Measurements from ENCODE around the gene KNDC1. TPM values are rescaled to one million over a fixed set of nuclear protein-coding genes. Genes with fewer than 3 reads are reported as not detected.

The KNDC1 gene
- total RNA-seq, 4 donors from 2014 or later, result 2.1 to 9.3 (median 3.5) TPM

DNA sequence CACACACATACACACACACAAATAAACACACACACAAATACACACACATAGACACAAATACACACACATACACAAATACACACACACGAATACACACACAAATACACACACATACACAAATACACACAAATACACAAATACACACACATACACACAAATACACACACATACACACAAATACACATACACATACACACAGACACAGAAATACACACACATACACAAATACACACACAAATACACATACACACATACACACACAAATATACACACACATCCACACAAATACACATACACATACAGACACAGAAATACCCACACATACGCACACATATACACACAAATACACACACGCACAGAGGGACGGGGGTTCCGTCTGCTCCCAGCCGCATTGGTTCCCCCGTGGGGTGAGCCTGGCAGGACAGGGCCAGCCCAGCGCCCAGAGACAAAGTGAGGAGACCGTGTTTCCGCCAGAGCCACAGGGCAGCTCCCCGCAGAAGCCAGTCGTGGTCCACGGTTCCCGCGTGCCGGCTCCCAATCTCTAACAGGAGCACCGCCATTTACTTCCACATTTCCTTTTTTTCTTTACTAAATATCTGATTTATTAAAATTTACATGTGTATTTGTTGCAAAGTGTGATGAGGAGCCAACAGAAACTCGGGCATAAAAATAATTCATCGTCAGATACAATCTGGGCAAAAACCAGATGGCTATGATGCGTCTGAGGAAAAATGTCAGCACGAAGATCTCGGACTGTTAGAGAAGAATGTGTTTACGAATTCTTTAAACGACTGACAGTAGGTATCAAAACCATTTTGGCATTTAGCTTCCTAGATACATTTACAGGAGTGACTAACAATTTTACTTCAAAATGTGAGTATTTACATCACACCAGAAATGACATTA is 3.1 kb upstream of the KNDC1 start:
- no peaks in the 10 kb centered on the region for H3K27me3 ChIP-seq
- H3K4me3 ChIP-seq (replicated peaks in 1 of 3), result no peak overlapping the region
- H3K36me3 ChIP-seq, result no peaks in the 10 kb centered on the region
- no peak overlapping the region for H3K27ac ChIP-seq
- 81 to 84% methylated on average over 24 of the region's 24 CpGs for WGBS, 2 donors
- TF ChIP-seq, protein P1, sequence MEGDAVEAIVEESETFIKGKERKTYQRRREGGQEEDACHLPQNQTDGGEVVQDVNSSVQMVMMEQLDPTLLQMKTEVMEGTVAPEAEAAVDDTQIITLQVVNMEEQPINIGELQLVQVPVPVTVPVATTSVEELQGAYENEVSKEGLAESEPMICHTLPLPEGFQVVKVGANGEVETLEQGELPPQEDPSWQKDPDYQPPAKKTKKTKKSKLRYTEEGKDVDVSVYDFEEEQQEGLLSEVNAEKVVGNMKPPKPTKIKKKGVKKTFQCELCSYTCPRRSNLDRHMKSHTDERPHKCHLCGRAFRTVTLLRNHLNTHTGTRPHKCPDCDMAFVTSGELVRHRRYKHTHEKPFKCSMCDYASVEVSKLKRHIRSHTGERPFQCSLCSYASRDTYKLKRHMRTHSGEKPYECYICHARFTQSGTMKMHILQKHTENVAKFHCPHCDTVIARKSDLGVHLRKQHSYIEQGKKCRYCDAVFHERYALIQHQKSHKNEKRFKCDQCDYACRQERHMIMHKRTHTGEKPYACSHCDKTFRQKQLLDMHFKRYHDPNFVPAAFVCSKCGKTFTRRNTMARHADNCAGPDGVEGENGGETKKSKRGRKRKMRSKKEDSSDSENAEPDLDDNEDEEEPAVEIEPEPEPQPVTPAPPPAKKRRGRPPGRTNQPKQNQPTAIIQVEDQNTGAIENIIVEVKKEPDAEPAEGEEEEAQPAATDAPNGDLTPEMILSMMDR (IDR thresholded peaks at IDR 0.05), result no peak
- no peak for TF ChIP-seq POLR2A (IDR thresholded peaks at IDR 0.05)
- DNase-seq, result no peak
- H3K4me1 ChIP-seq, result peaks cover 9 to 21% of the 10 kb centered on the region in 2 donors
- intact Hi-C loops (cut with DNase I), result no loop called here
- no peaks in the 10 kb centered on the region for H3K9me3 ChIP-seq

DNA sequence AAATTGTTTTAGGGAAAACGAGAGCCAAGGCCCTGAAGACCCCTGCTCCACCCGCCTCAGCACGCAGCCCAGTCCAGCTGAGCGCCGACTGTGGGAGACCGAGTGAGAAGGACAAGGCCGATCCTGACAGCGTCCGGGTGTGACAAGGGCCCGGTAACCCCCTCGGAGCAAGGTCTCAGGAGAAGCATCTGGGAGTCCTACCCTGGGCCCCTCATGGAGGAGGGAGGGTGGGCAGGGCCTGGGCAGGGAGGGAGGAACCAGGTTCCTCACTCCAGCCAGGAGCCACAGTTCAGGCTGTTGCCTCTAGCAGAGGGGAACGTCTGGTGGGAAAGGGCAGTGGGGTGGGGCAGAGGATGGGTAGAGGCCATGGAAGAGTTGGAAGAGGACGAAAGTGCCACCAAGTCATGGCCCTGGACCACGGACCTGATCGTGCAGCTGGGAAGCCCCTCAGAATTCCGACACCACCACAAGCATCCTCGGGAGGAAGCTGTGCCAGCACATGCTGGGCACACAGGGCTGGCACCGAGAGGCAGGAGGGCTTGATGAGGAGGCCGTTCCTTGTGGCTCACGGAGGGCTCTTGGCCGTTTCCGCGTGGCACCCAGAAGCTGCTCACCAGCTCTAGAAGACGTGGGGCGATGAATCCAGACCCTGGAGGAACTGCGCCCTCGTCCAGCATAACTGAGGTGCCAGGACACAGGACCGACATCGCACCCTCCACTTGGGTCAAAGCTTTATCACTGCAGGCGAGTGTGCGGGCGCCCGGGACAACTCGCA is 2.2 kb upstream of the KNDC1 start:
- H3K27me3 ChIP-seq, result no peaks in the 10 kb centered on the region
- WGBS, 2 donors, result 74 to 75% methylated on average over 33 to 34 of the region's 34 CpGs
- peaks cover 9 to 21% of the 10 kb centered on the region in 2 donors for H3K4me1 ChIP-seq
- TF ChIP-seq, protein P1 (IDR thresholded peaks at IDR 0.05), result no peak
- no peak for TF ChIP-seq POLR2A (IDR thresholded peaks at IDR 0.05)
- no peaks in the 10 kb centered on the region for H3K9me3 ChIP-seq
- no peak overlapping the region for H3K4me3 ChIP-seq (replicated peaks in 1 of 3)
- no peaks in the 10 kb centered on the region for H3K36me3 ChIP-seq
- intact Hi-C loops (cut with DNase I), result no loop called here
- no peak for DNase-seq
- no peak overlapping the region for H3K27ac ChIP-seq

DNA sequence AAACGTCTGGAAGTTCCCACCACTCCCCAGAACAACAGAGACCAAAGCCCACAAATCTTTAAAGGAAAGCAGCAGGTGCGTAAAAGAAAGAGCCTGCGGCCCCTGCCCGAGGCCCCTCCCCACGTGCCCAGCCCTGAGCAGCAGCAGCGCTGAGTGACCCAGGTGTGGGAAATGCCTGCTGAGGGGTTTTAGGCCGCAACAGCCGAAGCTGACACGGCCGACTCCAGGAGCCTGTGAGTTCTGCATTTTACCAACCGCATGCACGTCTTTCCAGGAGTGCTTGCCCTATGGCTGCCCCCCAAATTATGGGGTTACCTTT is 1.6 kb upstream of the KNDC1 start:
- H3K4me3 ChIP-seq (replicated peaks in 1 of 3), result no peak overlapping the region
- H3K4me1 ChIP-seq, result peaks cover 9 to 21% of the 10 kb centered on the region in 2 donors
- no peaks in the 10 kb centered on the region for H3K36me3 ChIP-seq
- no peaks in the 10 kb centered on the region for H3K27me3 ChIP-seq
- no peaks in the 10 kb centered on the region for H3K9me3 ChIP-seq
- intact Hi-C loops (cut with DNase I), result no loop called here
- DNase-seq, result no peak
- no peak for TF ChIP-seq POLR2A (IDR thresholded peaks at IDR 0.05)
- TF ChIP-seq, protein P1 (IDR thresholded peaks at IDR 0.05), result no peak
- no peak overlapping the region for H3K27ac ChIP-seq
- 74 to 76% methylated on average over 10 to 12 of the region's 12 CpGs for WGBS, 2 donors

DNA sequence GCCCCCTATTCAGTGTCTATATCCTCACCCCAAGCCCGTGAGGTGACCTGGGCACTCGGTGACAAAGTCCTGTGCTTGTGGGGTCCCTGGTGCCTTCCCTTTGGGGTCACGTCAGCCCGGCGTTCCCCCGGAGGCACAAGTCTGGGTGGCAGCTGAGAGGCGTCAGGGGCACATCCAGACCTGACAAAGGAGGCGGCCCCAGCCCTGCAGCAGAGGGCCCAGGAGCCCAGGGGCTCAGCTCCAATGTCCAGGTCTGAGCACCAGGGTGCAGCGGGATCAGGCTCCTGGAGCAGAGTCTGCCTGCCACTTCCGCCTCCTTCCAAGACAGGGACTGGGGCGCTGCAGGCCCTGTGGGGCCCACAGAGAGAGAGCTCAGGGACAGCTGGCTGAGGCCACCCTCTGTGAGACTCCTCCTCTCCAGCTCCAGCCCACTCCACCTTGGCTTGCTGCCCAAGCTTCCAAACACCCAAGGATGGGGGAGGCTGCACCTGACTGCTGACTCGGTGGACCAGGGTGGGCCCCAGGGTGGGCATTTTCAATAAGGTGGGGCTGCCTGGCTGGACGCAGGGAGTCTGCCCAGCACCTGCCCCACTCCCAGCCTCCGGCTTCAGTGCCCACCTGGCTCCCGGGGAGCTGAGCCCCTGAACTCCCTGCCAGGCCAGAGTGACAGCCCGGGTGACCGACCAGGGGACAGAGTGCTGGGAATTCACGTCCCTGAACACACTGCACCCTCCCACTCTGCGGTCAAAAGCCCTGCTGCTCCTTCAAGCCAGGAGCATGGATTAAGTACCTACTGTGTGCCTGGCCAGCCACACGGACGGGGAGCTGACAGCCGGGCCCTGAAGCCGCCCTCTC is 1.0 kb upstream of the KNDC1 start:
- intact Hi-C loops (cut with DNase I), result no loop called here
- 59 to 68% methylated on average over 8 to 11 of the region's 23 CpGs for WGBS, 2 donors

More for the DNA sequence above, 1.0 kb upstream of the KNDC1 start:
- TF ChIP-seq, protein P1 (IDR thresholded peaks at IDR 0.05), result no peak
- TF ChIP-seq POLR2A (IDR thresholded peaks at IDR 0.05), result no peak
- Histone ChIP-seq H3K36me3 (no peaks in the 10 kb centered on the region), H3K27ac (peak overlapping the region in 1 of 3 donors; percentile 36), H3K9me3 (no peaks in the 10 kb centered on the region), H3K27me3 (no peaks in the 10 kb centered on the region), H3K4me1 (peaks cover 9 to 26% of the 10 kb centered on the region in 2 donors), H3K4me3 (replicated peaks in 1 of 3) (no peak overlapping the region)
- DNase-seq, result peak; percentile 84 to 87
